Skeletal muscle satellite cell (primary cell): ENCODE results near the gene OPCML.

Source experiments
- H3K27me3 ChIP-seq: 2 replicates; pipeline ENCODE4 v1.7.0; 2013; ENCODE audit warnings: low read length; ENCODE audit not compliant: control insufficient read depth, insufficient read depth
- H3K36me3 ChIP-seq: 2 replicates; pipeline ENCODE4 v1.7.0; 2013; ENCODE audit warnings: mild to moderate bottlenecking, control low read depth, low read length; ENCODE audit not compliant: insufficient read depth
- H3K4me1 ChIP-seq: 2 replicates; pipeline ENCODE4 v1.7.0; 2013; ENCODE audit warnings: low read length; ENCODE audit not compliant: control insufficient read depth, insufficient read depth
- H3K4me2 ChIP-seq: 2 replicates; pipeline ENCODE4 v1.7.0; 2013; ENCODE audit warnings: mild to moderate bottlenecking, low read length
- H3K4me3 ChIP-seq: 2 replicates; pipeline ENCODE4 v1.7.0; 2013; ENCODE audit warnings: low read length
- H3K9ac ChIP-seq: 2 replicates; pipeline ENCODE4 v1.7.0; 2013; ENCODE audit warnings: mild to moderate bottlenecking, low read depth, low read length, moderate library complexity
- H3K9me3 ChIP-seq: replicated peaks from 2 replicates; pipeline ENCODE4 v1.7.0; 2013; ENCODE audit warnings: mild to moderate bottlenecking, control low read depth, low read length

The OPCML gene

GRCh38 chr11:132862933-132863332 lies 669.4 kb downstream of the OPCML start:
- no peaks in the 10 kb centered on the region for H3K4me1 ChIP-seq
- H3K4me3 ChIP-seq = no peak overlapping the region
- H3K9ac ChIP-seq = no peak overlapping the region
- H3K36me3 ChIP-seq = no peaks in the 10 kb centered on the region
- H3K9me3 ChIP-seq = no peaks in the 10 kb centered on the region
- no peak overlapping the region for H3K4me2 ChIP-seq
- H3K27me3 ChIP-seq = no peaks in the 10 kb centered on the region

- Histone ChIP-seq H3K9ac (no peak overlapping the region), H3K4me3 (no peak overlapping the region), H3K4me1 (no peaks in the 10 kb centered on the region), H3K4me2 (no peak overlapping the region), H3K36me3 (no peaks in the 10 kb centered on the region), H3K9me3 (no peaks in the 10 kb centered on the region), H3K27me3 (no peaks in the 10 kb centered on the region)
These were observed 670.2 kb downstream of the OPCML start for GRCh38 chr11:132862137-132862536.

GRCh38 chr11:132859306-132859705 lies 673.0 kb downstream of the OPCML start:
- Histone ChIP-seq H3K36me3 (no peaks in the 10 kb centered on the region), H3K27me3 (no peaks in the 10 kb centered on the region), H3K4me3 (no peak overlapping the region), H3K9ac (no peak overlapping the region), H3K4me1 (no peaks in the 10 kb centered on the region), H3K4me2 (no peak overlapping the region), H3K9me3 (no peaks in the 10 kb centered on the region)

GRCh38 chr11:132858223-132858622 lies 674.1 kb downstream of the OPCML start:
- Histone ChIP-seq H3K9ac (no peak overlapping the region), H3K27me3 (no peaks in the 10 kb centered on the region), H3K36me3 (no peaks in the 10 kb centered on the region), H3K4me2 (no peak overlapping the region), H3K9me3 (no peaks in the 10 kb centered on the region), H3K4me1 (no peaks in the 10 kb centered on the region), H3K4me3 (no peak overlapping the region)

- H3K4me1 ChIP-seq = no peaks in the 10 kb centered on the region
- no peaks in the 10 kb centered on the region for H3K36me3 ChIP-seq
- H3K4me2 ChIP-seq = no peak overlapping the region
- no peaks in the 10 kb centered on the region for H3K9me3 ChIP-seq
- H3K4me3 ChIP-seq = no peak overlapping the region
- H3K27me3 ChIP-seq = no peaks in the 10 kb centered on the region
- H3K9ac ChIP-seq = no peak overlapping the region
These were observed 676.3 kb downstream of the OPCML start for GRCh38 chr11:132856032-132856431.

GRCh38 chr11:132855516-132855915 lies 676.8 kb downstream of the OPCML start:
- Histone ChIP-seq H3K36me3 (no peaks in the 10 kb centered on the region), H3K9me3 (no peaks in the 10 kb centered on the region), H3K27me3 (no peaks in the 10 kb centered on the region), H3K4me3 (no peak overlapping the region), H3K4me1 (no peaks in the 10 kb centered on the region), H3K9ac (no peak overlapping the region), H3K4me2 (no peak overlapping the region)

- Histone ChIP-seq H3K4me3 (no peak overlapping the region), H3K9me3 (no peaks in the 10 kb centered on the region), H3K4me2 (no peak overlapping the region), H3K27me3 (no peaks in the 10 kb centered on the region), H3K4me1 (no peaks in the 10 kb centered on the region), H3K36me3 (no peaks in the 10 kb centered on the region), H3K9ac (no peak overlapping the region)
These were observed 678.4 kb downstream of the OPCML start for GRCh38 chr11:132853886-132854285.

- no peaks in the 10 kb centered on the region for H3K36me3 ChIP-seq
- no peak overlapping the region for H3K9ac ChIP-seq
- H3K9me3 ChIP-seq = no peaks in the 10 kb centered on the region
- H3K27me3 ChIP-seq = no peaks in the 10 kb centered on the region
- H3K4me1 ChIP-seq = no peaks in the 10 kb centered on the region
- no peak overlapping the region for H3K4me2 ChIP-seq
- H3K4me3 ChIP-seq = no peak overlapping the region
These were observed 679.9 kb downstream of the OPCML start for GRCh38 chr11:132852361-132852760.

GRCh38 chr11:132851247-132851646 lies 681.1 kb downstream of the OPCML start:
- Histone ChIP-seq H3K9ac (no peak overlapping the region), H3K4me2 (no peak overlapping the region), H3K9me3 (no peaks in the 10 kb centered on the region), H3K4me1 (no peaks in the 10 kb centered on the region), H3K27me3 (peaks cover 6% of the 10 kb centered on the region), H3K36me3 (no peaks in the 10 kb centered on the region), H3K4me3 (no peak overlapping the region)

- H3K36me3 ChIP-seq = no peaks in the 10 kb centered on the region
- no peak overlapping the region for H3K4me2 ChIP-seq
- peaks cover 6% of the 10 kb centered on the region for H3K27me3 ChIP-seq
- no peak overlapping the region for H3K9ac ChIP-seq
- no peaks in the 10 kb centered on the region for H3K9me3 ChIP-seq
- H3K4me3 ChIP-seq = no peak overlapping the region
- H3K4me1 ChIP-seq = peaks cover 4% of the 10 kb centered on the region
These were observed 682.0 kb downstream of the OPCML start for GRCh38 chr11:132850266-132850665.

GRCh38 chr11:132848336-132848735 lies 684.0 kb downstream of the OPCML start:
- Histone ChIP-seq H3K4me3 (no peak overlapping the region), H3K4me2 (no peak overlapping the region), H3K9me3 (no peaks in the 10 kb centered on the region), H3K9ac (no peak overlapping the region), H3K27me3 (peaks cover 8% of the 10 kb centered on the region), H3K4me1 (peaks cover 11% of the 10 kb centered on the region), H3K36me3 (no peaks in the 10 kb centered on the region)

- H3K9ac ChIP-seq = no peak overlapping the region
- H3K4me3 ChIP-seq = no peak overlapping the region
- H3K36me3 ChIP-seq = no peaks in the 10 kb centered on the region
- no peak overlapping the region for H3K4me2 ChIP-seq
- H3K4me1 ChIP-seq = peaks cover 11% of the 10 kb centered on the region
- peaks cover 15% of the 10 kb centered on the region for H3K27me3 ChIP-seq
- no peaks in the 10 kb centered on the region for H3K9me3 ChIP-seq
These were observed 686.2 kb downstream of the OPCML start for GRCh38 chr11:132846075-132846474.
